Trophoblast cell (in vitro differentiated cells and primary cell): ENCODE data around the gene CHCHD6.

Experiments
- DNase-seq, 2 donors: peaks; one replicate each; pipeline ENCODE4 v3.0.0-alpha.2; 2016
- H2AFZ ChIP-seq: 2 replicates; pipeline ENCODE4 v1.6.1; 2013; ENCODE audit warnings: low read length, moderate library complexity, mild to moderate bottlenecking; ENCODE audit not compliant: insufficient read depth, poor library complexity
- H2AK5ac ChIP-seq: 2 replicates; pipeline ENCODE4 v1.6.1; 2013; ENCODE audit warnings: mild to moderate bottlenecking, low read length
- H2BK120ac ChIP-seq: 2 replicates; pipeline ENCODE4 v1.6.1; 2013; ENCODE audit warnings: low read length, mild to moderate bottlenecking, moderate library complexity; ENCODE audit not compliant: insufficient read depth, poor library complexity
- H2BK12ac ChIP-seq: 2 replicates; pipeline ENCODE4 v1.6.1; 2013; ENCODE audit warnings: mild to moderate bottlenecking, low read length, moderate library complexity
- H2BK5ac ChIP-seq: 2 replicates; pipeline ENCODE4 v1.6.1; 2013; ENCODE audit warnings: low read length, low read depth, moderate library complexity, mild to moderate bottlenecking; ENCODE audit not compliant: poor library complexity
- H3K14ac ChIP-seq: 2 replicates; pipeline ENCODE4 v1.6.1; 2013; ENCODE audit warnings: mild to moderate bottlenecking, low read length
- H3K18ac ChIP-seq: 2 replicates; pipeline ENCODE4 v1.6.1; 2013; ENCODE audit warnings: mild to moderate bottlenecking, low read length
- H3K23ac ChIP-seq: 2 replicates; pipeline ENCODE4 v1.6.1; 2013; ENCODE audit warnings: low read length
- H3K27ac ChIP-seq: 2 replicates; pipeline ENCODE4 v1.5.1; 2013; ENCODE audit warnings: low read depth, mild to moderate bottlenecking, inconsistent platforms, low read length, moderate library complexity
- H3K27me3 ChIP-seq: 2 replicates; pipeline ENCODE4 v1.6.1; 2013; ENCODE audit warnings: inconsistent platforms, mild to moderate bottlenecking, low read length, moderate library complexity; ENCODE audit not compliant: insufficient read depth
- H3K36me3 ChIP-seq, 2 experiments: 1 replicate in 1 of 2; 2 replicates in 1 of 2; pipeline ENCODE4 v1.6.1; 2013; ENCODE audit warnings: low read length in 2 of 2, mild to moderate bottlenecking in 2 of 2, moderate library complexity in 1 of 2; ENCODE audit not compliant: insufficient read depth in 2 of 2, control insufficient read depth in 1 of 2
- H3K4ac ChIP-seq: 2 replicates; pipeline ENCODE4 v1.6.1; 2013; ENCODE audit warnings: low read depth, mild to moderate bottlenecking, low read length, moderate library complexity
- H3K4me1 ChIP-seq, 2 experiments: 1 replicate in 1 of 2; 2 replicates in 1 of 2; pipeline ENCODE4 v1.6.1; 2013; ENCODE audit warnings: low read length in 2 of 2, mild to moderate bottlenecking in 2 of 2, moderate library complexity in 1 of 2; ENCODE audit not compliant: insufficient read depth in 2 of 2, control insufficient read depth in 1 of 2
- H3K4me2 ChIP-seq: 2 replicates; pipeline ENCODE4 v1.6.1; 2013; ENCODE audit warnings: inconsistent platforms, mild to moderate bottlenecking, low read length, moderate library complexity
- H3K4me3 ChIP-seq: 2 replicates; pipeline ENCODE4 v1.5.1; 2013; ENCODE audit warnings: mild to moderate bottlenecking, low read depth, low read length, inconsistent platforms
- H3K79me1 ChIP-seq: one replicate; pipeline ENCODE4 v1.6.1; 2013; ENCODE audit warnings: low read length
- H3K79me2 ChIP-seq: 2 replicates; pipeline ENCODE4 v1.6.1; 2013; ENCODE audit warnings: low read length, mild to moderate bottlenecking; ENCODE audit not compliant: control insufficient read depth, insufficient read depth, poor library complexity
- H3K9ac ChIP-seq: 2 replicates; pipeline ENCODE4 v1.6.1; 2013; ENCODE audit warnings: mild to moderate bottlenecking, low read length
- H3K9me3 ChIP-seq: 2 replicates; pipeline ENCODE4 v1.6.1; 2013; ENCODE audit warnings: low read depth, mild to moderate bottlenecking, control low read depth, inconsistent platforms, low read length; ENCODE audit not compliant: insufficient read depth
- H4K12ac ChIP-seq: 2 replicates; pipeline ENCODE4 v1.6.1; 2013; ENCODE audit warnings: low read depth, mild to moderate bottlenecking, low read length, moderate library complexity
- H4K8ac ChIP-seq: 2 replicates; pipeline ENCODE4 v1.6.1; 2013; ENCODE audit warnings: low read depth, mild to moderate bottlenecking, low read length, moderate library complexity
- H4K91ac ChIP-seq: one replicate; pipeline ENCODE4 v1.6.1; 2013; ENCODE audit warnings: low read depth, mild to moderate bottlenecking, low read length, moderate library complexity
- WGBS: extraction: QIAGEN DNeasy Blood & Tissue Kit; methylation state at CpG from one replicate; pipeline ENCODE4 v1.1.7; 2013; ENCODE audit warnings: missing lambda C conversion rate; ENCODE audit not compliant: insufficient read length, insufficient coverage; ENCODE audit errors: extremely low coverage; 5-methylcytosine and 5-hydroxymethylcytosine counted together

Gene CHCHD6

DNA sequence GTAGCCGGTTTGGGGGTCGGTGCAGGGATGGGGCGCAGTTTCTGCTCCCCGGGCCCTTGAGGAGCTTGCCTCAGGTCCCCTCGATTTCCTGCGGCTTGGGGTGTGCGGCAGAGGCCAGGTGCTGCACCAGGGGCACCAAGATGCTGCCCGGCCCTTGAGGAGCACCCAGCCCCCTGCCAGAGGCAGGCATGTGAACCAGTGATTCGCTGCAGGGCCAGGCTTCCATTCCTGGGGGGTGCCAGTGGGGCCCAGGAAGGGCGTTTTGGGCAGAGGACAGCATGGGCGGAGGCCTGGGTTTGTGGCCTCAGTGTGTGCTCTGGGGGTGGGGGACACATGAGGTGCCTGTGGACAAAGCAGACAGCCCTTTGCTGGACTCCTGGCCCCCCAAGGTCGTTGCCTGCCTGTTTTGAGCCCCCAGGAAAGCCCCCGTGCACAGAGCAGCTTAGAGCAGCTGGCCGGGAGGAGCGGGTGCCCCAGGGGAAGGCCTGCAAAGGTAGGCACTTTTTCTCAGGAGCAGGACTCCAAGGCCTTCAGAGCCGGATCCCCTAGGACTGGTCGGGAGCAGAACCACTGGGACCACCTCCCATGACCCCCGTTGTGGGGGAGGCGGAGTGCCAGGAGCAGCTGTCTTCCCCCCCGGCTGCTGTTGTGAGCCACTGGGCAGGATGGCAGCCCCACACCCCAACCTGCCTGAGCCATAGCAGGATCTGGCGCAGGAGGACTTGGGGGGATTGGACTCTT, 280.5 kb downstream of the CHCHD6 start:
- Histone ChIP-seq H3K79me1 (peaks cover 14% of the 10 kb centered on the region), H3K9ac (peak overlapping the region; percentile 14), H2AFZ (peak overlapping the region; percentile 11), H3K27ac (no peak overlapping the region), H3K79me2 (peaks cover 14% of the 10 kb centered on the region), H4K91ac (peak overlapping the region; percentile 65), H2BK12ac (no peak overlapping the region), H3K23ac (no peak overlapping the region), H2BK120ac (no peak overlapping the region), H3K18ac (peak overlapping the region; percentile 13), H3K27me3 (no peaks in the 10 kb centered on the region), H2AK5ac (no peak overlapping the region), H4K8ac (peak overlapping the region; percentile 37), H3K9me3 (peaks cover 4% of the 10 kb centered on the region), H3K4me3 (peak overlapping the region; percentile 86), H3K4me1 (peaks cover 5 to 13% of the 10 kb centered on the region in 2 experiments), H3K4me2 (peak overlapping the region; percentile 88), H4K12ac (no peak overlapping the region), H3K4ac (peak overlapping the region; percentile 81), H2BK5ac (no peak overlapping the region), H3K36me3 (peaks cover 11 to 15% of the 10 kb centered on the region in 2 experiments), H3K14ac (peak overlapping the region; percentile 77)
- DNase-seq, result no peak
- no CpG with 5 or more reads among the region's 21 CpGs for WGBS

- Histone ChIP-seq H2AK5ac (no peak overlapping the region), H4K8ac (no peak overlapping the region), H3K9me3 (peaks cover 4% of the 10 kb centered on the region), H3K4me3 (no peak overlapping the region), H3K4ac (peak overlapping the region; percentile 17), H3K4me1 (peaks cover 5 to 13% of the 10 kb centered on the region in 2 experiments), H2BK12ac (no peak overlapping the region), H4K91ac (no peak overlapping the region), H3K27ac (no peak overlapping the region), H3K79me2 (peaks cover 14% of the 10 kb centered on the region), H3K79me1 (peaks cover 14% of the 10 kb centered on the region), H4K12ac (no peak overlapping the region), H2BK120ac (no peak overlapping the region), H3K18ac (peak overlapping the region; percentile 13), H2AFZ (no peak overlapping the region), H3K36me3 (peaks cover 19 to 23% of the 10 kb centered on the region in 2 experiments), H2BK5ac (no peak overlapping the region), H3K14ac (no peak overlapping the region), H3K4me2 (no peak overlapping the region), H3K23ac (no peak overlapping the region), H3K9ac (no peak overlapping the region), H3K27me3 (no peaks in the 10 kb centered on the region)
- DNase-seq, result no peak
- WGBS, result no CpG with 5 or more reads among the region's 17 CpGs
Observed at GRCh38 chr3:126985132-126985985, 281.3 kb downstream of the CHCHD6 start.

DNA sequence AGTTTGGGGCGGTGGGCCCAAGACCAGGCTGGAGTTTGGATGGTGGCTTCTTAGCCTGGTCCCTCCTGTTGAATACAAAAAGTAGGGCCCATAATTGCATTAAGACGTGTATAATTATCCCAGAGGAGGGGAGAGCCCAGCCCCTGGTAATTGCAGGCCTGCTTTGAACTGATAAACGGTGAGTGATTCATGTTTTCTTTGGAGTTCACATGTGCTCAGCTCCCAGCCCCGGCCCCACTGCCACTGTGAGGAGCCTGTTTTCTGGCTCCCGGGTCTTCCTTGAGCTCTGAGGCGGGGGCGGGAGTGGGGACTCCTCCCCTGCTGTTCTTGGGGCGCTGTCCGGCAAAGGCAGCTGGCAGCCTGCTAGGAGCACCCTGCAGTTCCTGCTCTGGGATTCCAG, 282.0 kb downstream of the CHCHD6 start:
- no peak overlapping the region for H4K8ac ChIP-seq
- H3K4me2 ChIP-seq, result no peak overlapping the region
- H3K27me3 ChIP-seq, result no peaks in the 10 kb centered on the region
- H2BK120ac ChIP-seq, result no peak overlapping the region
- no peak overlapping the region for H2BK5ac ChIP-seq
- H3K9me3 ChIP-seq, result peaks cover 2% of the 10 kb centered on the region
- no peak overlapping the region for H4K91ac ChIP-seq
- H3K27ac ChIP-seq, result no peak overlapping the region
- H3K18ac ChIP-seq, result no peak overlapping the region
- no peak overlapping the region for H2AFZ ChIP-seq
- no peak overlapping the region for H3K14ac ChIP-seq
- H4K12ac ChIP-seq, result no peak overlapping the region
- H2BK12ac ChIP-seq, result no peak overlapping the region
- DNase-seq, result no peak
- H3K23ac ChIP-seq, result no peak overlapping the region
- H3K4me1 ChIP-seq, result peaks cover 5 to 13% of the 10 kb centered on the region in 2 experiments
- H3K4ac ChIP-seq, result peak overlapping the region; percentile 19
- no peak overlapping the region for H2AK5ac ChIP-seq
- peaks cover 14% of the 10 kb centered on the region for H3K79me1 ChIP-seq
- WGBS, result no CpG with 5 or more reads among the region's 9 CpGs
- no peak overlapping the region for H3K9ac ChIP-seq
- peaks cover 14% of the 10 kb centered on the region for H3K79me2 ChIP-seq
- H3K4me3 ChIP-seq, result no peak overlapping the region
- peaks cover 25 to 28% of the 10 kb centered on the region in 2 experiments for H3K36me3 ChIP-seq

GRCh38 chr3:126987129-126987528, 283.1 kb downstream of the CHCHD6 start:
- Histone ChIP-seq H4K91ac (no peak overlapping the region), H3K4me3 (no peak overlapping the region), H3K4ac (no peak overlapping the region), H2BK120ac (no peak overlapping the region), H2AFZ (no peak overlapping the region), H3K23ac (no peak overlapping the region), H3K27ac (no peak overlapping the region), H2BK12ac (no peak overlapping the region), H3K4me2 (no peak overlapping the region), H2BK5ac (no peak overlapping the region), H3K18ac (peak overlapping the region; percentile 12), H3K4me1 (peaks cover 5 to 10% of the 10 kb centered on the region in 2 experiments), H3K9ac (no peak overlapping the region), H3K27me3 (no peaks in the 10 kb centered on the region), H4K12ac (no peak overlapping the region), H4K8ac (no peak overlapping the region), H3K79me1 (peaks cover 14% of the 10 kb centered on the region), H2AK5ac (no peak overlapping the region), H3K36me3 (peaks cover 36 to 39% of the 10 kb centered on the region in 2 experiments), H3K79me2 (peaks cover 14% of the 10 kb centered on the region), H3K14ac (no peak overlapping the region), H3K9me3 (peaks cover 2% of the 10 kb centered on the region)
- DNase-seq, result no peak
- no CpG with 5 or more reads among the region's 4 CpGs for WGBS
